Body of pancreas (tissue), 4 donors: ENCODE data around the gene TMEM256. TPM values are rescaled to one million over a fixed set of nuclear protein-coding genes. Genes with fewer than 3 reads are reported as not detected.

Experiments used
- ATAC-seq: fragments of 150-250 bp; one replicate; pipeline ENCODE4 v1.9.1; 2016
- DNase-seq, 4 donors: peaks; one replicate each; pipeline ENCODE4 v3.0.0-alpha.2; 2019
- H3K27ac ChIP-seq, 4 donors: fragments of 200-600 bp; sonication (generic); 1 replicate in 3 of 4; 2 replicates in 1 of 4; pipeline versions ENCODE4 v1.5.1 to v1.6.1; 2016 to 2019; ENCODE audit warnings: mild to moderate bottlenecking in 1 of 4, mixed read lengths in 1 of 4, moderate library complexity in 1 of 4
- H3K27me3 ChIP-seq, 2 donors: fragments of 200-600 bp; sonication (generic); one replicate each; pipeline ENCODE4 v1.6.0; 2016; ENCODE audit warnings: mild to moderate bottlenecking in 1 of 2
- H3K36me3 ChIP-seq, 2 donors: fragments of 200-600 bp; sonication (generic); replicated peaks in 1 of 2; 2 replicates each; pipeline ENCODE4 v1.5.1; 2016; ENCODE audit warnings: low read depth in 2 of 2; ENCODE audit not compliant: insufficient read depth in 1 of 2
- H3K4me1 ChIP-seq: fragments of 200-600 bp; sonication (generic); one replicate; pipeline ENCODE4 v1.6.0; 2016
- H3K4me3 ChIP-seq, 2 donors: fragments of 200-600 bp; sonication (generic); 1 replicate in 1 of 2; 2 replicates in 1 of 2; pipeline ENCODE4 v1.5.1; 2016 to 2019
- H3K9me3 ChIP-seq, 3 donors: fragments of 200-600 bp; sonication (generic); 1 replicate in 2 of 3; 2 replicates in 1 of 3; pipeline ENCODE4 v1.5.1; 2016
- CTCF ChIP-seq, 7 experiments: fragments of 450-650 bp in 4 of 7; fragments of 200-600 bp in 3 of 7; sonication (generic) in 3 of 7; IDR thresholded peaks; one replicate each; pipeline ENCODE4 v1.5.1; 2016 to 2019; ENCODE audit warnings: antibody characterized with exemption in 7 of 7
- POLR2A ChIP-seq, 3 donors: fragments of 450-650 bp; IDR thresholded peaks; one replicate each; pipeline ENCODE4 v1.6.1; 2016; ENCODE audit warnings: antibody characterized with exemption in 3 of 3, mild to moderate bottlenecking in 2 of 3
- WGBS, 2 donors: methylation state at CpG; one replicate each; pipeline ENCODE4 v1.1.5; 2017; 5-methylcytosine and 5-hydroxymethylcytosine counted together
- intact Hi-C: fragments of 100-400 bp; cut with DNase I; formaldehyde crosslinking; loops from one replicate; pipeline ENCODE4 v1.15.1; 2023
- total RNA-seq, 2 donors: library from RNA; depleted of rRNA; stranded (reverse); fragments of >200 nt; gene quantifications; one replicate each; pipeline ENCODE4 v1.1.0, GENCODE V29; 2016

The TMEM256 gene
- total RNA-seq, 2 donors from 2014 or later: 14.5 to 21.8 TPM

DNA sequence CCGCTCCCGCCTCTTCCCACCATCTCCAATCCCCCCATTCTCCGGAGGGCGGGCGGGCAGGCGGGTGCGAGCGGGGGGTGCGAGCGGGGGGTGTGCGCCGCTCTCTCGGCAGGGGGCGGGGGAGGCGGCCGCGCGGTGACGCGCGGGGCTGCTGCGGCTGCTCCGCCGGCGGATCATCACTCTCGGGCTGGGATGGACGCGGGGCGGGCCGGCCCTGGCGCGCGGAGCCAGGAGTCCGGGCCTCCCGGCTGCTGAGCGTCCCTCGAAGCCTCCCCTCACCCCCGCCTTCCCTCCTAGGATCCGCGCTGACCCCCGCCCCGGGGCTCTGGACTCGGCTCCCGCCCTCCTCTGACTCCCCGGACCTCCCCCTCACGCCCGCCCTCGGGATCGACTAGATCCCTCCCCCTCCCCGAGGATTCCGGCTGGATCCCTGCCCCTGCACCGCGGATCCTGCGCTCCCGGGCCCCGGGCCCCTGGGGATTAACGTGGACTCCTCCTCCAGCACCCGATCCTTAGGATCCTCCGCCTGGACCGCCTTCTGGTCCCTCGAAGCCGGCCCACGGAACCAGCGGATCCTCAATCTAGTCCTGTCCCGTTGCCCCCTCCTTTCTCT is 946 bp upstream of the TMEM256 start:
- Histone ChIP-seq H3K36me3 (no peaks in the 10 kb centered on the region), H3K9me3 (no peaks in the 10 kb centered on the region), H3K4me1 (peaks cover 32% of the 10 kb centered on the region), H3K4me3 (peak overlapping the region; percentile 23 to 39), H3K27me3 (no peaks in the 10 kb centered on the region), H3K27ac (peak overlapping the region in 3 of 4 donors; percentile 86 to 96 (median 95))
- peak; percentile 39 to 54 (median 45) for DNase-seq
- peak; percentile 27 for ATAC-seq
- TF ChIP-seq CTCF (IDR thresholded peaks at IDR 0.05) (no peak), POLR2A (IDR thresholded peaks at IDR 0.05) (peak; percentile 12 to 48 (median 21))
- intact Hi-C loops: no loop called here
- WGBS, 2 donors: 1 to 4% methylated on average over 21 to 60 of the region's 65 CpGs

GRCh38 chr17:7403727-7403976 is 245 bp downstream of the TMEM256 start:
- ATAC-seq (peak; percentile 43), DNase-seq (no peak)
- Histone ChIP-seq H3K9me3 (no peaks in the 10 kb centered on the region), H3K4me3 (peak overlapping the region; percentile 22 to 39), H3K36me3 (no peaks in the 10 kb centered on the region), H3K27ac (peak overlapping the region; percentile 60 to 96 (median 90)), H3K27me3 (no peaks in the 10 kb centered on the region), H3K4me1 (peaks cover 32% of the 10 kb centered on the region)
- intact Hi-C loops: no loop called here
- 1% methylated on average over 13 of the region's 13 CpGs; no CpG with 5 or more reads in 1 of the 2 donors for WGBS, 2 donors
- no peak for TF ChIP-seq POLR2A (IDR thresholded peaks at IDR 0.05)
- no peak for TF ChIP-seq CTCF (IDR thresholded peaks at IDR 0.05)

- Histone ChIP-seq H3K9me3 (no peaks in the 10 kb centered on the region), H3K36me3 (no peaks in the 10 kb centered on the region), H3K27me3 (no peaks in the 10 kb centered on the region), H3K4me1 (peaks cover 32% of the 10 kb centered on the region), H3K27ac (peak overlapping the region; percentile 60 to 96 (median 90)), H3K4me3 (peak overlapping the region; percentile 22 to 39)
- 9 to 13% methylated on average over 13 to 16 of the region's 16 CpGs for WGBS, 2 donors
- peak; percentile 53 to 61 (median 54) for DNase-seq
- TF ChIP-seq CTCF (IDR thresholded peaks at IDR 0.05) (no peak), POLR2A (IDR thresholded peaks at IDR 0.05) (no peak)
- intact Hi-C loops: no loop called here
- no peak for ATAC-seq
Observed at GRCh38 chr17:7403043-7403726, 712 bp downstream of the TMEM256 start.

DNA sequence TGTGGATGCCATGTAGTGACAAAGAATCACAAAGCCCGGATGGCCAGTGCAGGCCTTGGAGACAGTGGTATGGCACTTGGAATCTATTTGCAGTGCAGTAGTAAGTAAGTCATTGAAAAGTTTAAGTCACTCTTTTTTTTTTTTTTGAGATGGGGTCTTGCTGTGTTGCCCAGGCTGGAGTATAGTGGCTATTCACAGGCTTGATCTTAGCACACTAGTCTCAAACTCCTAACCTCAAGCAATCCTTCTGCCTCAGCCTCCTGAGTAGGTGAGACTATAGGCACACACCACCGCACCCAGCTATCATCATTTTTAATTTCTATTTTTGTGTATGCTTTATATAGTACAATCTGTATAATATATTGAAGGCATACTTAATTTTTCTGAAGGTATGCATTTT is 5.3 kb downstream of the TMEM256 start:
- intact Hi-C loops: no loop called here
- DNase-seq (no peak), ATAC-seq (no peak)
- Histone ChIP-seq H3K4me1 (peaks cover 33% of the 10 kb centered on the region), H3K9me3 (no peaks in the 10 kb centered on the region), H3K27me3 (no peaks in the 10 kb centered on the region), H3K36me3 (no peaks in the 10 kb centered on the region), H3K27ac (no peak overlapping the region), H3K4me3 (no peak overlapping the region)
- WGBS, 2 donors: 72 to 77% methylated on average over 2 of the region's 2 CpGs
- TF ChIP-seq POLR2A (IDR thresholded peaks at IDR 0.05) (no peak), CTCF (IDR thresholded peaks at IDR 0.05) (no peak)

- no peaks in the 10 kb centered on the region for H3K9me3 ChIP-seq
- H3K27ac ChIP-seq: no peak overlapping the region
- DNase-seq: no peak
- WGBS, 2 donors: 81 to 98% methylated on average over 4 of the region's 4 CpGs
- no peak overlapping the region for H3K4me3 ChIP-seq
- peaks cover 20% of the 10 kb centered on the region for H3K4me1 ChIP-seq
- H3K36me3 ChIP-seq: no peaks in the 10 kb centered on the region
- intact Hi-C loops: no loop called here
- no peaks in the 10 kb centered on the region for H3K27me3 ChIP-seq
- TF ChIP-seq POLR2A (IDR thresholded peaks at IDR 0.05): no peak
- TF ChIP-seq CTCF (IDR thresholded peaks at IDR 0.05): no peak
- ATAC-seq: no peak
Observed at GRCh38 chr17:7396147-7396546, 7.8 kb downstream of the TMEM256 start.
